ENCODE measurements around the gene SERPINB2. TPM values are rescaled to one million over a fixed set of nuclear protein-coding genes. Genes with fewer than 3 reads are reported as not detected.
"Not testable (repeated sequence)": the region's sequence is repeated elsewhere in the genome, so short reads cannot be mapped to it uniquely, and the experiment has no call there.

The SERPINB2 gene
- total RNA-seq, 2 experiments from 2014 or later, result 0.25 TPM; not detected in 1

GRCh38 chr18:63936156-63936931 is 48.8 kb downstream of the SERPINB2 start:
- TF ChIP-seq CTCF (IDR thresholded peaks at IDR 0.05), result peak; percentile 30
- Mint-ChIP-seq H3K4me1 (ENCODE audit: low read depth) (no peaks in the 10 kb centered on the region), H3K36me3 (ENCODE audit: low read depth) (no peaks in the 10 kb centered on the region), H3K27me3 (peaks cover 36% of the 10 kb centered on the region), H3K27ac (no peak overlapping the region), H3K9me3 (no peaks in the 10 kb centered on the region), H3K4me3 (peak overlapping the region; percentile 42)
- Histone ChIP-seq H3K36me3 (ENCODE audit: insufficient read depth, low read length) (no peaks in the 10 kb centered on the region), H3K4me3 (ENCODE audit: low read length) (peak overlapping the region; percentile 72), H3K27me3 (ENCODE audit: control insufficient read depth in 1 of 2, insufficient read depth in 2 of 2, low read length in 2 of 2) (peaks cover 10 to 25% of the 10 kb centered on the region in 2 experiments), H3K4me1 (ENCODE audit: insufficient read depth, low read length) (peaks cover 13% of the 10 kb centered on the region), H3K9me3 (ENCODE audit: control insufficient read depth in 1 of 2, insufficient read depth in 1 of 2, low read length in 2 of 2) (peaks cover 0 to 5% of the 10 kb centered on the region in 2 experiments), H3K27ac (ENCODE audit: low read depth in 1 of 2, low read length in 2 of 2) (no peak overlapping the region)
- CTCF ChIA-PET, result interaction anchor here (1.0 to 1.5 kb wide), 3 partner anchors 8 to 27 kb away, joined by 3 to 4 read pairs (median 4); no protein-coding TSS in a partner anchor
- ATAC-seq (ENCODE audit: poor library complexity) (peak; percentile 54), DNase-seq (peak in 11 of 14 experiments; percentile 8 to 79 (median 42))
- intact Hi-C loops (cut with DNase I, micrococcal nuclease), result no loop called here
- POLR2A ChIA-PET, result interaction anchor here (1.6 kb wide), 1 partner anchor 34 kb away, joined by 3 read pairs; the partner anchor contains the start of gene SERPINB8

DNA sequence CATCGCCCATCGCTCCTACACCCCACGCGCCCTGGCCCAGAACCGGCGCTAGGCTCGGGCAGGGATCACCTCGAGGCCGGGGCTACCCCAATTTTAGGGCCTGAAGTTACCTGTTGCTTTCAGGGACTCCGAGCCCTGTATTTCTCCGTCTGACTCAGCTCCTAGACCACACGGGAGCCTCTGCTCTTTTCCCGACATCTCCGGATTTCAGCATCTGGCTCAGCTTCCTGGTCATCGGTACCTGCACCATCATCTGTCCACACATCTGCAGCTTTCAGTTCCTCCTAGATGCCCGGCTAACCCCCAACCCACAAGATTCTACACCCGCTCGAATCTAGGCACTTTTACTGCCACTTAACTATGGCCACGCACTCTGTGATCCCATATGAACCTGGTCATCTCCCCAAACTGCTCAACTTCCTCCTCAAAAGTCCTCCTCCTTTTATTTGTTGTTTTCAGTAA is 49.5 kb downstream of the SERPINB2 start:
- H3K9me3 ChIP-seq (ENCODE audit: control insufficient read depth in 1 of 2, insufficient read depth in 1 of 2, low read length in 2 of 2), result peaks cover 0 to 5% of the 10 kb centered on the region in 2 experiments
- peaks cover 10 to 25% of the 10 kb centered on the region in 2 experiments for H3K27me3 ChIP-seq (ENCODE audit: control insufficient read depth in 1 of 2, insufficient read depth in 2 of 2, low read length in 2 of 2)
- Mint-ChIP-seq H3K9me3 (no peaks in the 10 kb centered on the region), H3K27me3 (peaks cover 34% of the 10 kb centered on the region), H3K36me3 (ENCODE audit: low read depth) (no peaks in the 10 kb centered on the region), H3K4me1 (ENCODE audit: low read depth) (no peaks in the 10 kb centered on the region), H3K4me3 (no peak overlapping the region), H3K27ac (no peak overlapping the region)
- DNase-seq (no peak), ATAC-seq (ENCODE audit: poor library complexity) (no peak)
- POLR2A ChIA-PET, result interaction anchor here (1.6 kb wide), 1 partner anchor 33 kb away, joined by 3 read pairs; the partner anchor contains the start of gene SERPINB8
- no peak for TF ChIP-seq CTCF (IDR thresholded peaks at IDR 0.05)
- no peaks in the 10 kb centered on the region for H3K36me3 ChIP-seq (ENCODE audit: insufficient read depth, low read length)
- peak overlapping the region; percentile 72 for H3K4me3 ChIP-seq (ENCODE audit: low read length)
- intact Hi-C loops (cut with DNase I, micrococcal nuclease), result no loop called here
- CTCF ChIA-PET, result interaction anchor here (1.0 kb wide), 1 partner anchor 9 kb away, joined by 4 read pairs; no protein-coding TSS in a partner anchor
- no peak overlapping the region for H3K27ac ChIP-seq (ENCODE audit: low read depth in 1 of 2, low read length in 2 of 2)
- H3K4me1 ChIP-seq (ENCODE audit: insufficient read depth, low read length), result peaks cover 13% of the 10 kb centered on the region

GRCh38 chr18:63940008-63940407 is 52.5 kb downstream of the SERPINB2 start:
- POLR2A ChIA-PET, result no interaction called here
- Mint-ChIP-seq H3K27ac (no peak overlapping the region), H3K36me3 (ENCODE audit: low read depth) (no peaks in the 10 kb centered on the region), H3K9me3 (no peaks in the 10 kb centered on the region), H3K4me3 (no peak overlapping the region), H3K4me1 (ENCODE audit: low read depth) (no peaks in the 10 kb centered on the region), H3K27me3 (peaks cover 44% of the 10 kb centered on the region)
- no peak for TF ChIP-seq CTCF (IDR thresholded peaks at IDR 0.05)
- Histone ChIP-seq H3K4me1 (ENCODE audit: insufficient read depth, low read length) (peaks cover 13% of the 10 kb centered on the region), H3K27ac (ENCODE audit: low read depth in 1 of 2, low read length in 2 of 2) (no peak overlapping the region), H3K27me3 (ENCODE audit: control insufficient read depth in 1 of 2, insufficient read depth in 2 of 2, low read length in 2 of 2) (peaks cover 15 to 20% of the 10 kb centered on the region in 2 experiments), H3K9me3 (ENCODE audit: control insufficient read depth in 1 of 2, insufficient read depth in 1 of 2, low read length in 2 of 2) (peaks cover 0 to 5% of the 10 kb centered on the region in 2 experiments), H3K4me3 (ENCODE audit: low read length) (no peak overlapping the region), H3K36me3 (ENCODE audit: insufficient read depth, low read length) (no peaks in the 10 kb centered on the region)
- intact Hi-C loops (cut with DNase I, micrococcal nuclease), result no loop called here
- no peak for DNase-seq
- no peak for ATAC-seq (ENCODE audit: poor library complexity)
- CTCF ChIA-PET, result no interaction called here

DNA sequence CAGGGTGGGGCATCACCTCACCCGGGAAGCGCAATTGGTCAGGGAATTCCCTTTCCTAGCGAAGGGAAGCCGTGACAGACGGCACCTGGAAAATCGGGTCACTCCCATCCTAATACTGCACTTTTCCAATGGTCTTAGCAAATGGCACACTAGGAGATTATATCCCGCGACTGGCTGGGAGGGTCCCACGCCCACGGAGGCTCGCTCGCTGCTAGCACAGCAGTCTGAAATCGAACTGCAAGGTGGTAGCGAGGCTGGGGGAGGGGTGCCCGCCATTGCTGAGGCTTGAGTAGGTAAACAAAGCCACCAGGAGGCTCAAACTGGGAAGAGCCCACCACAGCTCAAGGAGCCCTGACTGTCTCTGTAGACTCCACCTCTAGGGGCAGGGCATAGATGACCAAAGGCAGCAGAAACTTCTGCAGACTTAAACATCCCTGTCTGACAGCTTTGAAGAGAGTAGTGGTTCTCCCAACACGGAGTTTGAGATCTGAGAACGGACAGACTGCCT is 53.1 kb downstream of the SERPINB2 start:
- H3K4me3 Mint-ChIP-seq; ATAC-seq (ENCODE audit: poor library complexity); H3K4me1 Mint-ChIP-seq (ENCODE audit: low read depth); H3K9me3 ChIP-seq (ENCODE audit: control insufficient read depth in 1 of 2, insufficient read depth in 1 of 2, low read length in 2 of 2); CTCF ChIA-PET; H3K4me3 ChIP-seq (ENCODE audit: low read length); intact Hi-C loops (cut with DNase I, micrococcal nuclease); H3K9me3 Mint-ChIP-seq; DNase-seq; H3K27ac Mint-ChIP-seq; POLR2A ChIA-PET; H3K27ac ChIP-seq (ENCODE audit: low read depth in 1 of 2, low read length in 2 of 2); H3K36me3 ChIP-seq (ENCODE audit: insufficient read depth, low read length); H3K36me3 Mint-ChIP-seq (ENCODE audit: low read depth): not testable (repeated sequence)
- Histone ChIP-seq H3K27me3 (ENCODE audit: control insufficient read depth in 1 of 2, insufficient read depth in 2 of 2, low read length in 2 of 2) (peaks cover 15 to 16% of the 10 kb centered on the region in 2 experiments), H3K4me1 (ENCODE audit: insufficient read depth, low read length) (peaks cover 13% of the 10 kb centered on the region)
- H3K27me3 Mint-ChIP-seq, result peaks cover 45% of the 10 kb centered on the region

Measured in CD4-positive, alpha-beta T cell (primary cell).